HG02759 (cell line): Measurements from ENCODE around the gene MYG1.
A peak's percentile ranks its signal among the peaks of the same experiment; 100 is the strongest.

ENCODE experiments used
- ATAC-seq: cut with Tn5 transposase; IDR thresholded peaks from one replicate; pipeline ENCODE4 v1.9.1; 2021; ENCODE audit warnings: mild to moderate bottlenecking, moderate library complexity; ENCODE audit not compliant: unreplicated experiment

MYG1 gene

GRCh38 chr12:53299454-53300180 is at the start of gene MYG1:
TSS of gene MYG1 (plus strand) at chr12:53299695. CDS start at chr12:53299738, 43 bp downstream.
- peak; percentile 78 for ATAC-seq

- ATAC-seq = peak; percentile 90
Observed at GRCh38 chr12:53251477-53252348, 47.8 kb upstream of the MYG1 start.

GRCh38 chr12:53252349-53252916 is 47.1 kb upstream of the MYG1 start:
- ATAC-seq = peak; percentile 2

GRCh38 chr12:53253298-53253697 is 46.2 kb upstream of the MYG1 start:
- ATAC-seq = no peak

GRCh38 chr12:53254816-53255545 is 44.5 kb upstream of the MYG1 start:
- ATAC-seq = no peak

- no peak for ATAC-seq
Observed at GRCh38 chr12:53255996-53256395, 43.5 kb upstream of the MYG1 start.

- ATAC-seq = no peak
Observed at GRCh38 chr12:53258541-53259539, 40.7 kb upstream of the MYG1 start.

GRCh38 chr12:53259891-53260290 is 39.6 kb upstream of the MYG1 start:
- no peak for ATAC-seq

- ATAC-seq = no peak
Observed at GRCh38 chr12:53265783-53266182, 33.7 kb upstream of the MYG1 start.

GRCh38 chr12:53267306-53267998 is 32.0 kb upstream of the MYG1 start:
- peak; percentile 9 for ATAC-seq

- peak; percentile 92 for ATAC-seq
Observed at GRCh38 chr12:53267999-53268629, 31.4 kb upstream of the MYG1 start, which contains the start of gene ESPL1. TSS of gene ESPL1 (plus strand) at chr12:53268299. CDS start at chr12:53268767, 468 bp downstream.

- peak; percentile 2 for ATAC-seq
Observed at GRCh38 chr12:53268630-53269562, 30.6 kb upstream of the MYG1 start.

GRCh38 chr12:53274445-53274844 is 25.1 kb upstream of the MYG1 start:
- ATAC-seq = no peak

- no peak for ATAC-seq
Observed at GRCh38 chr12:53276511-53276910, 23.0 kb upstream of the MYG1 start.

- ATAC-seq = no peak
Observed at GRCh38 chr12:53277981-53278380, 21.5 kb upstream of the MYG1 start.

- ATAC-seq = no peak
Observed at GRCh38 chr12:53279283-53279869, 20.1 kb upstream of the MYG1 start.

GRCh38 chr12:53279888-53280498 is 19.5 kb upstream of the MYG1 start:
- no peak for ATAC-seq
